Pancreas (tissue), 10 donors: Measurements from ENCODE around the gene AUNIP. TPM values are rescaled to one million over a fixed set of nuclear protein-coding genes. Genes with fewer than 3 reads are reported as not detected.

ENCODE experiments used
- ATAC-seq, 4 donors: fragments of 200-7000 bp; cut with Tn5 transposase; one replicate each; pipeline versions ENCODE4 v1.8.0 to v1.9.1; 2020; ENCODE audit warnings: mild to moderate bottlenecking in 4 of 4, moderate library complexity in 4 of 4
- DNase-seq, 6 donors: peaks; one replicate each; pipeline ENCODE4 v3.0.0-alpha.2; 2020
- FAIRE-seq: peaks from 2 replicates; lab custom pipeline; 2012; peaks lifted over from hg19 to GRCh38; lab: Jason Lieb, UNC
- H3K27ac ChIP-seq, 4 donors: fragments of 200-600 bp; sonication (generic); 1 replicate in 3 of 4; 2 replicates in 1 of 4; pipeline versions ENCODE4 v1.5.0 to v1.8.0; 2020
- H3K27me3 ChIP-seq, 4 donors: fragments of 200-600 bp; one replicate each; pipeline ENCODE4 v1.8.0; 2021
- H3K36me3 ChIP-seq, 3 donors: fragments of 200-600 bp; sonication (generic) in 1 of 3; one replicate each; pipeline versions ENCODE4 v1.5.0 to v1.8.0; 2020 to 2021
- H3K4me1 ChIP-seq, 3 donors: fragments of 200-600 bp; one replicate each; pipeline ENCODE4 v1.8.0; 2021
- H3K4me3 ChIP-seq, 4 donors: fragments of 200-600 bp; sonication (generic) in 2 of 4; one replicate each; pipeline versions ENCODE4 v1.5.0 to v1.8.0; 2020 to 2021
- H3K9me3 ChIP-seq, 4 donors: fragments of 200-600 bp; one replicate each; pipeline ENCODE4 v1.8.0; 2021
- WGBS, 2 donors: extraction: QIAGEN DNeasy Blood & Tissue Kit; methylation state at CpG; one replicate each; pipeline ENCODE4 v1.1.7; 2013; 5-methylcytosine and 5-hydroxymethylcytosine counted together
- intact Hi-C, 3 donors: fragments of 100-400 bp; cut with DNase I; formaldehyde crosslinking; loops; one replicate each; pipeline versions ENCODE4 v1.11.1 to v1.14.2; 2022
- polyA plus RNA-seq, 2 donors: library from polyadenylated mRNA; stranded (reverse); fragments of 200-250 nt; gene quantifications; one replicate each; pipeline ENCODE4 v1.2.3, GENCODE V29; 2013
- total RNA-seq, 6 donors: library from RNA; stranded (reverse); fragmentation: NEBNext Ultra II Directional in 4 of 6; extraction: Animal tissue kit (Norgen Biotek cat#: 25700) in 4 of 6; gene quantifications; one replicate each; pipeline versions ENCODE4 v1.2.1 to v1.2.4, GENCODE V29; 2021 to 2023
- TF ChIP-seq, protein P1 (sequence below), 4 donors: fragments of 200-600 bp; sonication (generic) in 3 of 4; IDR thresholded peaks; one replicate each; pipeline versions ENCODE4 v1.5.0 to v1.8.0; 2021; ENCODE audit warnings: antibody characterized with exemption in 4 of 4
- donor health status: healthy with polysubstance abuse.
- donor health status: DM: no; HTN: no; CAD: no; lungs with moderate emphysema.
- donor health status: DM: no; HTN: no; CAD: no.
- donor health status: control.
- donor health status: control.
- donor health status: Bipolar disorder and iron deficiency.
- donor health status: DM: yes; HTN: yes; CAD: no.
- donor health status: DM: no; HTN: no; CAD: no.
- donor health status: DM: no; HTN: no; CAD: no.
- donor health status: DM: yes; HTN: yes; CAD: no.

The AUNIP gene
- total and polyA plus RNA-seq, 8 donors: 0.19 to 0.37 (median 0.29) TPM; not detected in 4

DNA sequence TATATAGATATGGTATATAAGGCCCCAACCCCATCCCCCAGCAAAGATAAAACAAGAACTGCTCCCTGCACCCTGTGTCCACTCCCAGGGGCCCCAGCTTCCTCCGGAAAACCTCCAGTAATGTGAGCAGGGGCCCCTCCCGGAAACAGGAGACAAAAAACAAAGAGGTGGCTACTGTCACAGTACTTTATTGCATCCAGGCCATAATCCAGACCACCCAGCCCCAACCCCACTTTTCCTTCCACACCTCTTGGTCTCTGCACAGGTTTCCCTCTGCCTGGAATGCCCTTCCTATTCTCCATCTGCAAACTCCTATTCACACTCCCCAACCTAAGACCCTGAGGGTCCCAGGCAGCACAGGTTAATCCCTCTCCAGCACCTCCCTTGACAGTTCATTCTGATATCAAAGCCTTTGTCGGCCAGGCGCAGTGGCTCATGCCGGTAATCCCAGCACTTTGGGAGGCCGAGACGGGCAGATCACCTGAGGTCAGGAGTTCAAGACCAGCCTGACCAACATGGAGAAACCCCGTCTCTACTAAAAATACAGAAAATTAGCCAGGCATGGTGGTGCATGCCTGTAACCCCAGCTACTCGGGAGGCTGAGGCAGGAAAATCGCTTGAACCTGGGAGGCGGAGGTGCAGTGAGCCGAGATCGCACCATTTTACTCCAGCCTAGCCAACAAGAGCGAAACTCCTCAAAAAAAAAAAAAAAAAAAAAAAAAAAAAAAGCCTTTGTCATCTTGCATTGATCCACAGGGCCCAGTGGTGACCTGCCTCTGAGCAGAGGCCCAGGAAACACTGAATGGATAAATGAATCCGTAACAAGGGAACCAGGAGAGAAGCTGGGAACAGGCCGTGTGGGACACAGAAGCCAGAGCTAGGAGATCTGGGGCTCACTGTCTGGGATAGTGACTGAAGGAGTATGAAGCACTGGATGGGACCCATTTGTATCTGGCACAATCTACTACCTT is 2.3 kb upstream of the AUNIP start:
- Histone ChIP-seq H3K4me1 (peaks cover 3 to 15% (median 6%) of the 10 kb centered on the region in 3 donors), H3K9me3 (no peaks in the 10 kb centered on the region), H3K4me3 (no peak overlapping the region), H3K27me3 (no peaks in the 10 kb centered on the region), H3K36me3 (no peaks in the 10 kb centered on the region), H3K27ac (no peak overlapping the region)
- TF ChIP-seq, protein P1, sequence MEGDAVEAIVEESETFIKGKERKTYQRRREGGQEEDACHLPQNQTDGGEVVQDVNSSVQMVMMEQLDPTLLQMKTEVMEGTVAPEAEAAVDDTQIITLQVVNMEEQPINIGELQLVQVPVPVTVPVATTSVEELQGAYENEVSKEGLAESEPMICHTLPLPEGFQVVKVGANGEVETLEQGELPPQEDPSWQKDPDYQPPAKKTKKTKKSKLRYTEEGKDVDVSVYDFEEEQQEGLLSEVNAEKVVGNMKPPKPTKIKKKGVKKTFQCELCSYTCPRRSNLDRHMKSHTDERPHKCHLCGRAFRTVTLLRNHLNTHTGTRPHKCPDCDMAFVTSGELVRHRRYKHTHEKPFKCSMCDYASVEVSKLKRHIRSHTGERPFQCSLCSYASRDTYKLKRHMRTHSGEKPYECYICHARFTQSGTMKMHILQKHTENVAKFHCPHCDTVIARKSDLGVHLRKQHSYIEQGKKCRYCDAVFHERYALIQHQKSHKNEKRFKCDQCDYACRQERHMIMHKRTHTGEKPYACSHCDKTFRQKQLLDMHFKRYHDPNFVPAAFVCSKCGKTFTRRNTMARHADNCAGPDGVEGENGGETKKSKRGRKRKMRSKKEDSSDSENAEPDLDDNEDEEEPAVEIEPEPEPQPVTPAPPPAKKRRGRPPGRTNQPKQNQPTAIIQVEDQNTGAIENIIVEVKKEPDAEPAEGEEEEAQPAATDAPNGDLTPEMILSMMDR (IDR thresholded peaks at IDR 0.05): no peak
- no peak for ATAC-seq
- FAIRE-seq: no peak
- WGBS, 2 donors: 81 to 86% methylated on average over 16 of the region's 16 CpGs
- intact Hi-C loops: no loop called here
- no peak for DNase-seq

- H3K9me3 ChIP-seq: no peaks in the 10 kb centered on the region
- intact Hi-C loops: no loop called here
- peak overlapping the region in 1 of 4 donors; percentile 44 for H3K4me3 ChIP-seq
- no peak overlapping the region for H3K27ac ChIP-seq
- no peak for FAIRE-seq
- H3K27me3 ChIP-seq: no peaks in the 10 kb centered on the region
- no peaks in the 10 kb centered on the region for H3K36me3 ChIP-seq
- peaks cover 0 to 9% (median 4%) of the 10 kb centered on the region in 3 donors for H3K4me1 ChIP-seq
- DNase-seq: no peak
- 49 to 55% methylated on average over 7 of the region's 7 CpGs for WGBS, 2 donors
- TF ChIP-seq, protein P1 (IDR thresholded peaks at IDR 0.05): no peak
- ATAC-seq: no peak
Observed at GRCh38 chr1:25858494-25858893, 763 bp downstream of the AUNIP start.

DNA sequence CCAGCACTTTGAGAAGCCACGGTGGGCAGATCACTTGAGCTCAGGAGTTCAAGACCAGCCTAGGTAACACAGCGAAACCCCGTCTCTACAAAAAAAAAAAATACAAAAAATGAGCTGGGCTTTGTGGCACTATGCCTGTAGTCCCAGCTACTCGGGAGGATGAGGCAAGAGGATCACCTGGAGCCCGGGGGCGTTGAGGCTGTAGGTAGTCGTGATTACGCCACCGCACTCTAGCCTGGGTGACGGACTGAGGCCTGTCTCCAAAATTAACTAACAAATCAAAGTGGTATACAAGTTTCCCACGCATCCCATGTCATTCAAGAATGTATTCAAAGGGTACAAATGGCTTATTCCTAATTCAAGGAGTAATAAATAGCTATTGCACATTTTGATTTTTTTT is 2.4 kb downstream of the AUNIP start:
- Histone ChIP-seq H3K4me3 (no peak overlapping the region), H3K27me3 (no peaks in the 10 kb centered on the region), H3K27ac (no peak overlapping the region), H3K9me3 (no peaks in the 10 kb centered on the region), H3K36me3 (no peaks in the 10 kb centered on the region), H3K4me1 (peaks cover 0 to 9% (median 4%) of the 10 kb centered on the region in 3 donors)
- FAIRE-seq (no peak), DNase-seq (no peak), ATAC-seq (no peak)
- 87 to 93% methylated on average over 11 of the region's 11 CpGs for WGBS, 2 donors
- intact Hi-C loops: no loop called here
- TF ChIP-seq, protein P1 (IDR thresholded peaks at IDR 0.05): no peak

DNA sequence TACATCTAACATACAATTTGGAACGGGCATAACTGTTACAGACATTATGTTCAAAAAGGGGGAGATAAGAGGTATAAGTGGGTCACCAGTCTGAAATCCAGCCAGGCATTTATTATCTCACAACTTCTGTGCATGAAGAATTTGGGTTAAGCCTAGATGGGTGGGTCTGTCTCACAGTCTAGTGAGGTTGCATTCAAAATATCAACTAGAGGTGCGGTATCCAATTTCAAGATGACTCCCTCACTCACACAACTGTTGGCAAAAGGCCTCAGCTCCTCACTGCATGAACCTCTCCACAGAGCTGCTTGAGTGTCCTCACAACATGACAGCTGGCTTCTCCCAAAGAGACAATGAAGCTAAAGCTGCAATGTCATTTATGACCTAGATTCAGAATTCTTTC is 4.7 kb downstream of the AUNIP start:
- Histone ChIP-seq H3K27me3 (no peaks in the 10 kb centered on the region), H3K27ac (no peak overlapping the region), H3K4me3 (no peak overlapping the region), H3K9me3 (no peaks in the 10 kb centered on the region), H3K4me1 (peaks cover 0 to 5% (median 4%) of the 10 kb centered on the region in 3 donors), H3K36me3 (no peaks in the 10 kb centered on the region)
- TF ChIP-seq, protein P1 (IDR thresholded peaks at IDR 0.05): no peak
- ATAC-seq (no peak), FAIRE-seq (no peak), DNase-seq (no peak)
- 84 to 92% methylated on average over 2 of the region's 2 CpGs for WGBS, 2 donors
- intact Hi-C loops: no loop called here

DNA sequence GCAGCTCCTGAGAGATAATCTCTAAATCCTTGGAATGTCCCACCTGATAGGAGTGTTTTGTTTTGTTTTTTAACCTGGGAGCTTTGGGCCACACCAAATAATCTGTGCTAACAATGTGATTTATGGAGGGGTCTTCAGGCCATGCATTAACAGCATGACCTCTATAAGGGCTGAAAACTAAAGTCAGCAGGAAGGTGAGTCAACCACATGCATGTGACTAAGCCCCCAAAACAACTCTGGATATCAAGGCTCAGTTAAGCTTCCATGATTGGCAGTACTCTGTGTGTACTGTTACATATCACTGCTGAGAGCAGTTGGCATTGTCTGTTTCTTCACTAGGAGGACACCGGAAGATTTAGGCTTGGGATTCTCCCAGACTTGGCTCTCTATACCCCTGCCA is 10.7 kb downstream of the AUNIP start:
- intact Hi-C loops: no loop called here
- H3K9me3 ChIP-seq: no peaks in the 10 kb centered on the region
- no peak overlapping the region for H3K4me3 ChIP-seq
- no peaks in the 10 kb centered on the region for H3K36me3 ChIP-seq
- H3K27me3 ChIP-seq: no peaks in the 10 kb centered on the region
- H3K4me1 ChIP-seq: no peaks in the 10 kb centered on the region
- DNase-seq: no peak
- WGBS, 2 donors: 67 to 83% methylated on average over 1 of the region's 1 CpG
- TF ChIP-seq, protein P1 (IDR thresholded peaks at IDR 0.05): no peak
- ATAC-seq: no peak
- no peak overlapping the region for H3K27ac ChIP-seq
- FAIRE-seq: no peak
